Measurements from ENCODE around the gene RET.

GRCh38 chr10:43057831-43058340 lies 19.0 kb upstream of the RET start:
- TF ChIP-seq CTCF (IDR thresholded peaks at IDR 0.05) (no peak), POLR2AphosphoS5 (IDR thresholded peaks at IDR 0.05) (no peak), POLR2A (IDR thresholded peaks at IDR 0.05) (no peak)

Data from sigmoid colon (tissue), 4 donors.